HG03558 (cell line): ENCODE data around the gene CELF2.

Experiments used
- ATAC-seq: cut with Tn5 transposase; IDR thresholded peaks from one replicate; pipeline ENCODE4 v1.9.1; 2021; ENCODE audit warnings: moderate number of reproducible peaks; ENCODE audit not compliant: unreplicated experiment; ENCODE audit errors: extremely low read depth

The CELF2 gene

GRCh38 chr10:11232222-11232961, 214.7 kb downstream of the CELF2 start:
- no peak for ATAC-seq

DNA sequence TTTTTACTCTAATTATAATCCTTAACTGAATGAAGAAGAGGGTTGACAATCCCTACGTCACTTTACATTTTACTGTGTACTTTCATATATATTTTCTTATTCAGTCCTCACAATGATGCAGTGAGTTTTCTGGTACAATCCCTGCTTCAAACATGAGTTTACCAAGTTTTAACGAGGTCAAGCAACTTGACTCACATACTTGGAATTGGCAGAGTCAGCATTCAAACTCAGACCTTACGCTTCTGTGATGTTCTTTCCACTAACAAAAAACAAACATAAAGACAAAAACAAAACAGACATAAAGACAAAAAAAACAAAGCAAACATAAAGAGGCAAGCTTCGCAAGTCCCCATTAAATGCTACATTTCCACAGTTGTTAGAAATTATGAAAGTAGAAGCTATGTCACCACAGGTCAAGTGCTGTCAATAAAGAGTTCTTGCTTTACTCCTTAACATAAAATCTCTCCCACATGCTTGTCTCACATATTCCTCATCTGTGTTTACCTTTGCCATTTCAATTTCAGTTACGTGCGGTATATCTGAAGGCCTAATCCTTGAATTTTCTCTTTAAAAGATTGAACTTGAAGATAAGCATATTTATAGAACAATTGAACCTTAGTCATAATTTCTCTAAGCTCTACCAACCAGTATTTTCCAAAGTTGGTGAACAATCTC, 217.3 kb downstream of the CELF2 start:
- no peak for ATAC-seq

DNA sequence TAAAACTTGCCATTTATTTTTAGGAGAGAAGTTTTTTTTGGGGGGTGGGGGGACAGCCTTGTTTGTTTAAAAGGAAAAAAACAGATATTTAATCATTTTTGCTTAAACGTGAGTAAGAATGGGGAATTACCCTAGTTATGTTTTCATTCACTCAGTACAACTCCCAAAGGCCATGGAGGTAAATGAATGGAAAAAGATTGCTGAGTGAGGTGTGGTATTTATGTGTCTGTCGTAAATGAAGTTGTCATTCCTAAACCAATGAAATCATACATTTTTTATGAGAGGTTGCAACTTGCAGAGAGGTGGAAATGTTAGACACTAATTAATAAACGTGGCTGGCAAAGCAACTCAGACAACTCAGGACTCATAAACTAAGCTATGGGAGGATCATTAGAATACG, 218.1 kb downstream of the CELF2 start:
- no peak for ATAC-seq

DNA sequence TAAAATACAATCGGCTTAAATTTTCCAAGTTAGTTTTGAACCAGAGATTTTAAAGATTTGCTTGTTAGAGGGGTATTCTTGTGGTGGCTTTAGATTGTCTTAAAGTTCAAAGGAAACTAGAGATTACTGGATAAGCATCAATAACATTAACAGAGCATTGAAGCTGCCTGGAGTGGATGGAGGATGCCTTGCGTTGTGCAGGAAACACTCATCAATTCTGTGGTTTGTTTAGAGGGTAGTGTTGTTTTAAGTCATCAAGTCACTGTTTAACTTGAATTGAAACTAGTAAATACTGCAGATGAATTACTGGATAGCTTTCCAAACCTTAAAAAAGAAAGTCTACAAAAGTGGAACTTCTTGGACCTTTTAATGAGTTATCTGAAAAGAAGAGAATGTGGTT, 218.6 kb downstream of the CELF2 start:
- peak; percentile 48 for ATAC-seq

DNA sequence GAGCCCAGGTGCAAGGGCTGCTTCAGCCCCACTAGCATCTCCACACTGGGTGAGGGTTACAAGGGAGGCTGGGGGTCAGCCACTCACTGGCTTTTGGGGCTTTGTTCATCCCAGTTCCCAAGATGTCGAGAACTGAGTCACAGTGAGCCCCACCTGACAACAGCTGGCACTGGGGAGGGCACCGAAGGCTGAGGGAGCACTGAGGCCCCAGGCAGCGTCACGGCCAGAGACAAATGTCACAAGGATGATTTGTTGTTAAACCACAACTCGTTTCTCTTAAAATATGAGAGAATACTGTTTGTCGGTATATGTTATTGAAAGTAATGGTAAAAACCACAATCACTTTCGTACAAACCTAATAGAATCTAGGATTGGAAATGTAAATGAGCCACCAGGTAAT, 219.9 kb downstream of the CELF2 start:
- ATAC-seq = peak; percentile 24

DNA sequence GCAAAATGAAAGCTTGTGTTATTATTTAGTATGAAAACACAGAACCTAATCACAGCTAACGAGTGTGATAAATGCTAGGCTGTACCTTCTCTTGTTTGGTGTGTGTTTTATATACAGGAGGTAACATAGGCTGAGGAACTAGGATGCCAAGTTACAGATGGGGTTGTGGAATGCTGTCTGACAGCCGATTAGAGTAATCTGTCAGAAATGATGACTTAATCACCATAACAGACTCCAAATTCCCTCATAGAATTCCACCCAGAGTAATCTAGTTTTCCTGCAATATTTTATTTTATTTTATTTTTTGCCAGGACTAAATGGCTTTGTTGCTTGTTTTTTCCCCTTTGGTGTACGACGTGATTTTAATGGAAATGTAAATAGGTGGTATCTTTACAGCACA, 221.2 kb downstream of the CELF2 start:
- ATAC-seq = no peak

GRCh38 chr10:11240641-11241040, 223.0 kb downstream of the CELF2 start:
- no peak for ATAC-seq

DNA sequence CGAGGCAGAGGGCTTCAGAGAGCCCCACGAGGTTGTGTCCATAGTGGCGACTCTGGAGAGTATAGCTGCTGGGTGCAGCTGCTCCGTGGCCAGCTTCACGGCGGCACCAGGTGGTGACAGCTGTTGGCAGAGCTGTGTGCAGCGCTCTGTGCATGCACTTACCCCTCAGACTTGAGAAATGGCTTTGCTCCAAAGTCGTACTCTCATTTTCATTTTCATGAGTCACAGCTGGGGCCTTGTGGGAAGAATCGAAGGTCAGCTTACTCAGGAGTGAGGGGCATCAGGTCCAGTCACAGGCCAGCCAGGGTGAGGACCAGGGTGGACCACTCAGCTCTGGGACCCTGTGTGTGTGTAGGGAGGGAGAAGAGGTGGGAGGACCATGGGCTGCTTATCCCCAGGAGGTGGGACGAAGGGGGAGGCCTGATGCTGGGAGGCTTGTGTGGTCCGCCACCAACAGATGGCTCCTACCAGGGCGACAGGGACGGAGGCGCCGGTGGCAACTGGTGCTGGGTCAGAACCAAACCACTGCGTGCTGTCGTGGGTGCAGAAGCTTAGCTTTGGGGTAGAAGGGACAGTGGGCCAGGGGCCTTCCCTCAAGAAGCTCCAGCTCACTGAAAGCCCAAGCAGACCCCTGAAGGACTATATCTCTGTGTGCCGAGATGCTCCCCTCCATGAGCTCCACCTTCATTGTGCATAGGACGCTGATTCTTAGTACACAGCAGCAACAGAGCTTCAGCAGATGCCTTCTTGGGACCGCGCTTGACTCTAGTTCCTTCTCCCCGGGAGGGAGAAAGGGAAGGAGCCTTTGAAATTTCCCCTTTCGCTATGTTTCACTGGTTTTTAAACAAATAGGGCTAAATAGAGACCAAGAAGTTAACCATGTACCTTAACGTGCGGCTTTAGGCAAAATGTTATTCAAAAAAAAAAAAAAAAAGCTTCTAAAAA, 225.0 kb downstream of the CELF2 start:
- peak; percentile 33 for ATAC-seq

- no peak for ATAC-seq
Measured at GRCh38 chr10:11243425-11244222, 226.0 kb downstream of the CELF2 start.

DNA sequence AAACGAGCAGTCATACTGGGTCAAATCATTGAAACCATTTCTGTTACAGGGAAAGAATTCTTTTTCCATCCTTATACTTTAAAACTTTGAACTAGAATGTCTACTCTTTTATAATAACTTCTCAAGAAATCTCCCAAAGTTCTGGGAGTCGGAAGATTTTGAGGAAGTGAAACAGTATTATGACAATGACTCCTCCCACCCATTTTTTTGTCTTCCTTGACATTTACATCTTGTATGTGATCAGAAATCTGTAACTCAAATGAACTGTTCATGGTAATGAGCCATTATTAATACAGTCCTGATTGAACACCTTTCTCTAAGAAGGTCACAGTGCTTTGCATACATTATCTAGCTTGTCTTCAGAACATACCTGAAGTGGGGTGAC, 227.4 kb downstream of the CELF2 start:
- ATAC-seq = no peak

- ATAC-seq = peak; percentile 24
Measured at GRCh38 chr10:11245510-11245909, 227.8 kb downstream of the CELF2 start.

DNA sequence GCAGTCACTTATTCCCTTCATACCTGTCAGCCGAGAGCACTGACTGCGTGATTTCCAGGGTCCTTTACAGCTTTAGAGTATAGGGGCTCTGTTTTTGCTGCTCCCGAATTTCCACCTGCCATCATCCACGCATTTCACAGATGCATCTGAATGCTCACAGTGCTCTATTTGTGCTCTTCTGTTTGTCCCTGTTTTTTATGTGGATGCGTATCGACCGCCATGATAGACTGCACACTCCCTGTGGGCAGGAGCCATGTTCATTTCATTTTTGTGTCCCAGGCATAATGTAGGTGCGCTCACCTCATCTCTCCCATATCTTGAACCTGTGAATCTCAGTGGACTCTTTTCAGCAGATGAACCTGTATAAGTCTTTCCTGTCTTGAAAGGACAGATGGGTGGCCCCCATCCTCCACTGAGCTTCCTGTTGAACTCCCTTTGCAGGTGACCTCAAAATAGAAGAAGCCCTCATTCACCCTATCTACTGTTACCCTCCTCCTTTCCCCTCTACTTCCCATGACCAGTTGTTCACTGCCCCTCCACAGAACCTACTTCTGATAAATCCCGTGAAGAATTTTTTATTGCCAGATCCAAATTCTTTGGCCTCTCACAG, 228.4 kb downstream of the CELF2 start:
- ATAC-seq = no peak

GRCh38 chr10:11246752-11247467, 229.2 kb downstream of the CELF2 start:
- ATAC-seq = no peak

- no peak for ATAC-seq
Measured at GRCh38 chr10:11249152-11249807, 231.6 kb downstream of the CELF2 start.

GRCh38 chr10:11249808-11250195, 232.1 kb downstream of the CELF2 start:
- ATAC-seq = no peak

DNA sequence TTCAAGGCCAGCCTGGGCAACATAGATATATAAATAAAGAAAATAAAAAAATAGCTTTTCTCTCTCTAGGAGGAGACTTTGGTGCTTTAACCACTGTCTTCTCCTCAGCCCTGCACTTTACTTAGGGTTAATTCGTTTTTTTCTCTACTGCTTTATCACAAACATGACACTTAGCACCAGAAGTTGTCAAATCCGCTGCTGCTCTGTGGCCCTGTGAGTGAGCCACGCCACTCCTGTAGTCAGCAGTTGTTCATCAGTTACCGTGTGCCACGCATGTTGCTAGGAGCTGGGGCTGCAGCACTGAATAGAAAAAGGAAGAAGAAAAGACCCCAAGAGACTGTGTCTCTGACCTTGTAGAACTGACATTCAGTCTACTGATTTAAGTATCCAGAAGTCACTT, 232.6 kb downstream of the CELF2 start:
- ATAC-seq = no peak

DNA sequence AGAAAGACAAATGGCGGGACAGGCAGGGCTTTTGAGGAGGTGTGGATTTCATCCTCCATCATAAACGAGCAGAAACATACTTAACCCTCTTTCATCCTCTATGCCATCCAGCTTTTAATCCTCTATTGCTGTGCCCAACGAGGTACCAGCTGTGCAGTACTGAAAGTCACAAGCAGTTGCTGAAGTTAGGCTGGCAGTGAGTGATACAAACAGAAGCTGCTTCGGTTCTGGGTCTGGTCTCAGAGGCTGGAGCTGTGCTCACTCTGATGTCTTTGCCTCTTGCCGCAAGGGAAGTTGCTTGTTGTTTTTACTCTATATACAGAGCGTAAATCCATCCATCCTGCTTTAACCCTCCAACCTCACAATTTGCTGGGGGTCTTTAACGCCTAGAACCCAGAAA, 235.2 kb downstream of the CELF2 start:
- no peak for ATAC-seq

- ATAC-seq = no peak
Measured at GRCh38 chr10:11253385-11254002, 235.8 kb downstream of the CELF2 start.
